HepG2 (cell line): ENCODE measurements around the gene HOXD9. TPM values are rescaled to one million over a fixed set of nuclear protein-coding genes. Genes with fewer than 3 reads are reported as not detected.

ENCODE experiments used
- ATAC-seq: fragments of 200-7000 bp; cut with Tn5 transposase; 3 replicates; pipeline ENCODE4 v1.9.1; 2020; ENCODE audit warnings: mild to moderate bottlenecking, moderate library complexity
- BruUV-seq: library from RNA; stranded (reverse); fragments of 400-500 nt; replicated peaks from 2 replicates; lab custom pipeline; 2021; lab: Mats Ljungman, UMichigan
- CTCF ChIA-PET: fragments of 300-600 bp; formaldehyde crosslinking; extraction: SDS; loops from one replicate; lab custom pipeline; 2021; ENCODE audit warnings: low total read pairs, inconsistent platforms, low intra/inter-chr PET ratio; lab: Yijun Ruan, JAX
- POLR2A ChIA-PET: fragments of 350-600 bp; sonication (Branson Sonifier 250); formaldehyde crosslinking; loops from one replicate; lab custom pipeline; 2020; ENCODE audit warnings: antibody characterized with exemption, inconsistent platforms; lab: Yijun Ruan, JAX
- DNase-seq: peaks from one replicate; pipeline ENCODE4 v3.0.0-alpha.2; 2015; ENCODE audit warnings: low spot score
- FAIRE-seq: peaks from 3 replicates; lab custom pipeline; 2011; peaks lifted over from hg19 to GRCh38; lab: Jason Lieb, UNC
- H2AFZ ChIP-seq: one replicate; pipeline ENCODE4 v1.6.1; 2011; ENCODE audit warnings: low read length, inconsistent platforms
- H3K27ac ChIP-seq: fragments of 300-600 bp; 3 replicates; pipeline ENCODE4 v1.8.0; 2011; ENCODE audit warnings: mixed run types, mild to moderate bottlenecking, mixed read lengths, low read length, inconsistent platforms; ENCODE audit not compliant: insufficient read depth; ENCODE audit errors: extremely low read length
- H3K27me3 ChIP-seq, 2 experiments: fragments of 200-600 bp in 1 of 2; 2 replicates in 1 of 2; 3 replicates in 1 of 2; pipeline versions ENCODE4 v1.6.0 to v1.8.0; 2011; ENCODE audit warnings: low read length in 2 of 2, mild to moderate bottlenecking in 2 of 2, moderate library complexity in 2 of 2, inconsistent platforms in 1 of 2; ENCODE audit not compliant: insufficient read depth in 2 of 2, control insufficient read depth in 1 of 2
- H3K36me3 ChIP-seq, 2 experiments: fragments of 200-600 bp in 1 of 2; replicated peaks in 1 of 2; 2 replicates in 1 of 2; 3 replicates in 1 of 2; pipeline versions ENCODE4 v1.5.1 to v1.8.0; 2011; ENCODE audit warnings: low read length in 2 of 2, inconsistent platforms in 1 of 2; ENCODE audit not compliant: insufficient read depth in 2 of 2, control insufficient read depth in 1 of 2
- H3K4me1 ChIP-seq: 2 replicates; pipeline ENCODE4 v1.5.1; 2012; ENCODE audit warnings: low read length, inconsistent platforms; ENCODE audit not compliant: insufficient read depth
- H3K4me2 ChIP-seq: 2 replicates; pipeline ENCODE4 v1.6.0; 2011; ENCODE audit warnings: low read depth, low read length, inconsistent platforms
- H3K4me3 ChIP-seq, 3 experiments: fragments of 200-600 bp in 1 of 3; sonication (generic), shearing (Covaris generic) in 1 of 3; replicated peaks in 1 of 3; 2 replicates each; pipeline ENCODE4 v1.5.1; 2011 to 2016; ENCODE audit warnings: low read length in 3 of 3, inconsistent platforms in 2 of 3, low read depth in 2 of 3, mild to moderate bottlenecking in 2 of 3, control low read depth in 1 of 3, mixed read lengths in 1 of 3; ENCODE audit not compliant: insufficient read depth in 1 of 3
- H3K79me2 ChIP-seq: one replicate; pipeline ENCODE4 v1.6.1; 2011; ENCODE audit warnings: low read length, inconsistent platforms; ENCODE audit not compliant: insufficient read depth
- H3K9ac ChIP-seq: 2 replicates; pipeline ENCODE4 v1.6.0; 2011; ENCODE audit warnings: mild to moderate bottlenecking, low read depth, low read length, inconsistent platforms; ENCODE audit not compliant: insufficient read depth
- H3K9me3 ChIP-seq: 2 replicates; pipeline ENCODE4 v1.5.1; 2012; ENCODE audit warnings: mild to moderate bottlenecking, low read length
- H4K20me1 ChIP-seq: 2 replicates; pipeline ENCODE4 v1.6.0; 2011; ENCODE audit warnings: inconsistent platforms, mild to moderate bottlenecking, low read length, moderate library complexity; ENCODE audit not compliant: insufficient read depth
- ADNP ChIP-seq: sonication (generic); formaldehyde crosslinking; IDR thresholded peaks from 2 replicates; pipeline ENCODE4 v1.4.0; 2020; ENCODE audit warnings: missing genetic modification reagents
- CEBPG ChIP-seq: IDR thresholded peaks from 2 replicates; pipeline ENCODE4 v1.6.1; 2016
- GZF1 ChIP-seq: sonication (generic); formaldehyde crosslinking; IDR thresholded peaks from 2 replicates; pipeline ENCODE4 v1.5.1; 2020; ENCODE audit warnings: mild to moderate bottlenecking, missing genetic modification reagents
- KDM5B ChIP-seq: sonication (generic); formaldehyde crosslinking; IDR thresholded peaks from 2 replicates; pipeline ENCODE4 v1.4.0; 2020; ENCODE audit warnings: missing genetic modification reagents, mild to moderate bottlenecking, borderline replicate concordance
- MED8 ChIP-seq: sonication (generic); formaldehyde crosslinking; IDR thresholded peaks from 2 replicates; pipeline ENCODE4 v1.8.1; 2023; ENCODE audit warnings: mild to moderate bottlenecking, missing genetic modification reagents; ENCODE audit not compliant: insufficient replicate concordance
- NR0B2 ChIP-seq: sonication (generic); formaldehyde crosslinking; IDR thresholded peaks from 2 replicates; pipeline ENCODE4 v1.4.0; 2020; ENCODE audit warnings: mild to moderate bottlenecking, missing genetic modification reagents
- RBM22 ChIP-seq: fragments of 200-400 bp; formaldehyde crosslinking; optimal IDR thresholded peaks from 2 replicates; pipeline ENCODE3; 2017; ENCODE audit warnings: mild to moderate bottlenecking, low read length, moderate library complexity
- RNF2 ChIP-seq: fragments of 450-650 bp; conservative IDR thresholded peaks from 2 replicates; pipeline ENCODE4 v1.6.1; 2016; ENCODE audit warnings: low read depth
- RXRA ChIP-seq: sonication (generic); formaldehyde crosslinking; IDR thresholded peaks from 2 replicates; pipeline ENCODE4 v1.5.1; 2020; ENCODE audit warnings: missing genetic modification reagents
- TRIM24 ChIP-seq: sonication (generic); formaldehyde crosslinking; IDR thresholded peaks from 2 replicates; pipeline ENCODE4 v1.8.0; 2022; ENCODE audit warnings: mild to moderate bottlenecking, missing genetic modification reagents
- ZNF713 ChIP-seq: sonication (generic); formaldehyde crosslinking; IDR thresholded peaks from 2 replicates; pipeline ENCODE4 v1.4.0; 2020; ENCODE audit warnings: mild to moderate bottlenecking, missing genetic modification reagents
- WGBS: methylation state at CpG from one replicate; pipeline ENCODE4 v1.1.6; 2017; ENCODE audit warnings: low lambda C conversion rate; 5-methylcytosine and 5-hydroxymethylcytosine counted together
- in situ Hi-C: cut with HindIII; loops from 2 replicates; pipeline ENCODE4 v1.10.0; 2017; ENCODE audit warnings: low pct_unique_long_range_greater_than_20kb; ENCODE audit not compliant: extremely low pct_ligation_motif_present
- intact Hi-C: fragments of 100-400 bp; cut with micrococcal nuclease; formaldehyde crosslinking; loops from one replicate; pipeline ENCODE4 v1.10.0; 2022; ENCODE audit not compliant: unreplicated experiment
- polyA plus RNA-seq, 8 experiments: library from polyadenylated mRNA; depleted of rRNA in 3 of 8; stranded (reverse) in 7 of 8; unstranded in 1 of 8; fragments of >200 nt; fragmentation: Illumina TruSeq in 4 of 8; extraction: Trizol in 4 of 8; gene quantifications; 2 replicates each; pipeline versions ENCODE4 v1.2.1 to v1.2.3, GENCODE V29; 2011 to 2016; ENCODE audit warnings: low read depth in 4 of 8, missing spikeins in 1 of 8, mixed read lengths in 1 of 8; ENCODE audit not compliant: insufficient read depth in 1 of 8
- total RNA-seq, 5 experiments: library from RNA; depleted of rRNA; stranded (reverse); fragments of >200 nt; fragmentation: Illumina TruSeq; extraction: Trizol; gene quantifications; 2 replicates each; pipeline ENCODE4 v1.2.3, GENCODE V29; 2016; ENCODE audit warnings: low read depth in 1 of 5

HOXD9 gene
- total and polyA plus RNA-seq, 2 of the 13 experiments (the other 11 are each of a cell fraction or from before 2014, with no cell fraction given), result not detected

- H2AFZ ChIP-seq, result no peak overlapping the region
- ChIA-PET POLR2A (no interaction called here), CTCF (interaction anchor here (1.3 to 3.0 kb wide), 9 partner anchors 13 to 1021 kb away, joined by 5 to 44 read pairs (median 9); no protein-coding TSS in a partner anchor)
- in situ Hi-C loops (loop anchor here (5.0 kb wide), 4 partner anchors 425 to 1020 kb away; no protein-coding TSS in a partner anchor), intact Hi-C loops (loop anchor here (1.0 to 2.0 kb wide), 4 partner anchors 427 to 1021 kb away; no protein-coding TSS in a partner anchor)
- H3K79me2 ChIP-seq, result no peaks in the 10 kb centered on the region
- peaks cover 15 to 81% of the 10 kb centered on the region in 2 experiments for H3K27me3 ChIP-seq
- no peaks in the 10 kb centered on the region; the same call in 1 of the 2 replicates for H4K20me1 ChIP-seq
- no peak overlapping the region for H3K27ac ChIP-seq
- ATAC-seq, result no peak
- H3K9me3 ChIP-seq, result no peaks in the 10 kb centered on the region
- no peak for TF ChIP-seq ADNP (CRISPR knock-in tag)
- no peak for TF ChIP-seq MED8 (CRISPR knock-in tag)
- no peak for TF ChIP-seq GZF1
- TF ChIP-seq RBM22, result no peak
- no peak overlapping the region for H3K9ac ChIP-seq
- H3K4me1 ChIP-seq, result no peaks in the 10 kb centered on the region
- FAIRE-seq, result no peak
- no peak overlapping the region for H3K4me2 ChIP-seq
- H3K4me3 ChIP-seq, result no peak overlapping the region
- DNase-seq, result no peak
- 60% methylated on average over 4 of the region's 4 CpGs for WGBS
- no TSS peak for BruUV-seq
- H3K36me3 ChIP-seq, result no peaks in the 10 kb centered on the region
Observed at GRCh38 chr2:176127774-176128072, 5.2 kb downstream of the HOXD9 start.

- no peak overlapping the region for H3K4me3 ChIP-seq
- DNase-seq, result no peak
- no peak overlapping the region for H2AFZ ChIP-seq
- no TSS peak for BruUV-seq
- intact Hi-C loops, result no loop called here
- ChIA-PET CTCF (interaction anchor here (1.8 to 3.0 kb wide), 6 partner anchors 12 to 686 kb away, joined by 7 to 44 read pairs (median 15); no protein-coding TSS in a partner anchor), POLR2A (no interaction called here)
- TF ChIP-seq ZNF713 (CRISPR knock-in tag), result no peak
- TF ChIP-seq RXRA (CRISPR knock-in tag), result no peak
- TF ChIP-seq NR0B2 (CRISPR knock-in tag), result no peak
- no peak for TF ChIP-seq CEBPG
- no peak for TF ChIP-seq TRIM24 (CRISPR knock-in tag)
- TF ChIP-seq KDM5B (CRISPR knock-in tag), result no peak
- TF ChIP-seq RNF2, result no peak
- no peak overlapping the region for H3K27ac ChIP-seq
- FAIRE-seq, result no peak
- no peaks in the 10 kb centered on the region for H3K9me3 ChIP-seq
- H3K36me3 ChIP-seq, result no peaks in the 10 kb centered on the region
- no peaks in the 10 kb centered on the region for H3K79me2 ChIP-seq
- no peak overlapping the region for H3K4me2 ChIP-seq
- no peaks in the 10 kb centered on the region; the same call in 1 of the 2 replicates for H4K20me1 ChIP-seq
- no peak overlapping the region for H3K9ac ChIP-seq
- in situ Hi-C loops, result loop anchor here (5.0 kb wide), 4 partner anchors 424 to 1019 kb away; no protein-coding TSS in a partner anchor
- WGBS, result 32% methylated on average over 48 of the region's 49 CpGs
- ATAC-seq, result no peak
- peaks cover 13 to 81% of the 10 kb centered on the region in 2 experiments for H3K27me3 ChIP-seq
- no peaks in the 10 kb centered on the region for H3K4me1 ChIP-seq
Observed at GRCh38 chr2:176128172-176128981, 5.9 kb downstream of the HOXD9 start.
